Chondrocyte (in vitro differentiated cells): ENCODE data around the gene RAB38. TPM values are rescaled to one million over a fixed set of nuclear protein-coding genes. Genes with fewer than 3 reads are reported as not detected.

Source experiments
- DNase-seq: peaks from one replicate; pipeline ENCODE4 v3.0.0; 2021; ENCODE audit warnings: mixed read lengths, low spot score
- H3K27ac Mint-ChIP-seq: one replicate; pipeline ENCODE4 v1.8.0; 2021; ENCODE audit warnings: mild to moderate bottlenecking, moderate library complexity, mixed read lengths; ENCODE audit not compliant: unreplicated experiment
- H3K27me3 Mint-ChIP-seq: 2 replicates; pipeline ENCODE4 v1.8.0; 2021; ENCODE audit warnings: low read depth, mixed read lengths
- H3K36me3 Mint-ChIP-seq: 2 replicates; pipeline ENCODE4 v1.8.0; 2021; ENCODE audit warnings: low read depth, mixed read lengths
- H3K4me1 Mint-ChIP-seq: 2 replicates; pipeline ENCODE4 v1.8.0; 2021; ENCODE audit warnings: low read depth, mild to moderate bottlenecking, mixed read lengths
- H3K4me3 Mint-ChIP-seq: one replicate; pipeline ENCODE4 v1.8.0; 2021; ENCODE audit warnings: mild to moderate bottlenecking, moderate library complexity, mixed read lengths; ENCODE audit not compliant: unreplicated experiment
- H3K9me3 Mint-ChIP-seq: 2 replicates; pipeline ENCODE4 v1.8.0; 2021; ENCODE audit warnings: low read depth, mixed read lengths
- total RNA-seq: library from RNA; stranded (reverse); gene quantifications from 3 replicates; pipeline ENCODE4 v1.2.1, GENCODE V29; 2021
- TF ChIP-seq, protein P1 (sequence below): fragments of 200-600 bp; sonication (generic); IDR thresholded peaks from 2 replicates; pipeline ENCODE4 v1.5.0; 2021; ENCODE audit warnings: antibody characterized with exemption, mild to moderate bottlenecking, moderate library complexity

Gene RAB38
- total RNA-seq, 1 donor from 2014 or later: not detected

DNA sequence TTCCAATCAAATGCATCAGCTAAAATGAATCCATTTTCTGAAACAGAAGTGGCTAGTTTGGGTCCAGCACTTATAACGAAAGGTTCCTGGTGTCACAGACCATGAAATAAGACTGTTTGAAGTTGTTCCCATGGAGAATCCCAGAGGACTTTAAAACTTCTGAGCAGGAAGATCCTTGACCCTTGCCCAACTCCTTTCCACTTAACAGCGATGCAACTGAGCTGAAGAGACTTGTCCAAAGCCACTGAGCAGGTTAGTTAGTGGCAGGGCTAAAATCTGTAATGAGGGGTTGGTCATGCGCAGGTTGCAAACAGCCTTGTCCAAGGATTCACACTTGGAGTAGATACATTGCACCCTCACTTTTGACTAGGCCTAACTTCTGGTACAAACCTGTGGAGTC, 1.3 kb downstream of the RAB38 start:
- no peak overlapping the region for H3K27ac Mint-ChIP-seq
- DNase-seq: no peak
- H3K36me3 Mint-ChIP-seq: no peaks in the 10 kb centered on the region
- no peak overlapping the region for H3K4me3 Mint-ChIP-seq
- no peaks in the 10 kb centered on the region for H3K9me3 Mint-ChIP-seq
- H3K4me1 Mint-ChIP-seq: peaks cover 10% of the 10 kb centered on the region
- peaks cover 23% of the 10 kb centered on the region for H3K27me3 Mint-ChIP-seq
- TF ChIP-seq, protein P1, sequence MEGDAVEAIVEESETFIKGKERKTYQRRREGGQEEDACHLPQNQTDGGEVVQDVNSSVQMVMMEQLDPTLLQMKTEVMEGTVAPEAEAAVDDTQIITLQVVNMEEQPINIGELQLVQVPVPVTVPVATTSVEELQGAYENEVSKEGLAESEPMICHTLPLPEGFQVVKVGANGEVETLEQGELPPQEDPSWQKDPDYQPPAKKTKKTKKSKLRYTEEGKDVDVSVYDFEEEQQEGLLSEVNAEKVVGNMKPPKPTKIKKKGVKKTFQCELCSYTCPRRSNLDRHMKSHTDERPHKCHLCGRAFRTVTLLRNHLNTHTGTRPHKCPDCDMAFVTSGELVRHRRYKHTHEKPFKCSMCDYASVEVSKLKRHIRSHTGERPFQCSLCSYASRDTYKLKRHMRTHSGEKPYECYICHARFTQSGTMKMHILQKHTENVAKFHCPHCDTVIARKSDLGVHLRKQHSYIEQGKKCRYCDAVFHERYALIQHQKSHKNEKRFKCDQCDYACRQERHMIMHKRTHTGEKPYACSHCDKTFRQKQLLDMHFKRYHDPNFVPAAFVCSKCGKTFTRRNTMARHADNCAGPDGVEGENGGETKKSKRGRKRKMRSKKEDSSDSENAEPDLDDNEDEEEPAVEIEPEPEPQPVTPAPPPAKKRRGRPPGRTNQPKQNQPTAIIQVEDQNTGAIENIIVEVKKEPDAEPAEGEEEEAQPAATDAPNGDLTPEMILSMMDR: no peak

DNA sequence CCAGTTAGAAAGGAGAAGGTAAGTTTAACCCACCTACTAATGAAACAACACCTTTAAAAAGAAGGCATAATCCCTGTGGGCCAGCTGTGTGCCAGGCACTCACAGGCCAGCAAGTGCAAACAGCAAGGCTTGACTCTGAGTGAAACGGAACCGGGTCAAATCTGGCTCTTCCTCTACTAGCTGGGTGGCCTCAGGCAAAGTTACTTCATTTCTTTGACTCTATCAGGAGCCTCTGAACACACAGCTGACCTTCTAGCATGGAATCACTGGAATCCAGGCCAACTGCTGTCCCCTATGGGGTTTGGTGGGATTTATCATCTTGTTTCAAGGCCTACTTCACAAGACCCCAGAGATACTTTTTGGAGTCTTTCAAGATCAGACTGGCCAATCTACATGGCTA, 3.3 kb downstream of the RAB38 start:
- TF ChIP-seq, protein P1: no peak
- peaks cover 10% of the 10 kb centered on the region for H3K4me1 Mint-ChIP-seq
- peaks cover 18% of the 10 kb centered on the region for H3K27me3 Mint-ChIP-seq
- no peak for DNase-seq
- no peaks in the 10 kb centered on the region for H3K36me3 Mint-ChIP-seq
- H3K9me3 Mint-ChIP-seq: no peaks in the 10 kb centered on the region
- no peak overlapping the region for H3K4me3 Mint-ChIP-seq
- no peak overlapping the region for H3K27ac Mint-ChIP-seq

DNA sequence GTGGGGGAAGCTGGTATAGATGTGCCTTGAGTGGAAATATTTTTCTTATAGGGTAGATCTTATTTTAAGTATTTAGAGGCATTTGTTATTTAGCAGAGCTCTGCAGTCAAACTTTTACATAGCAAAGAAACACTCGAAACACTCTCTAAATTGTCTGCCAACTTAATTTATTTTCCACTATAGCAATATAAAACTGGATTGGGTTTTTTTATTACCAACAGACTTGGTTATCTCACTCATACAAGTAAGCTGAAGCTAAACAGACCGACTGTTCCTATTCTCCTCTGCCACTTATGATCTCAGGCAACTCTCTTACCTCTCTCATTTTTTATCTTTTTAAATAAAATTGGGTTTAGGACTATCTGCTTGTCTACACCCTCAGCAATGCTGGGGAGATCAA, 4.6 kb downstream of the RAB38 start:
- no peak overlapping the region for H3K4me3 Mint-ChIP-seq
- no peak for DNase-seq
- no peak overlapping the region for H3K27ac Mint-ChIP-seq
- peaks cover 18% of the 10 kb centered on the region for H3K27me3 Mint-ChIP-seq
- peaks cover 10% of the 10 kb centered on the region for H3K4me1 Mint-ChIP-seq
- H3K36me3 Mint-ChIP-seq: no peaks in the 10 kb centered on the region
- no peaks in the 10 kb centered on the region for H3K9me3 Mint-ChIP-seq
- TF ChIP-seq, protein P1: no peak

DNA sequence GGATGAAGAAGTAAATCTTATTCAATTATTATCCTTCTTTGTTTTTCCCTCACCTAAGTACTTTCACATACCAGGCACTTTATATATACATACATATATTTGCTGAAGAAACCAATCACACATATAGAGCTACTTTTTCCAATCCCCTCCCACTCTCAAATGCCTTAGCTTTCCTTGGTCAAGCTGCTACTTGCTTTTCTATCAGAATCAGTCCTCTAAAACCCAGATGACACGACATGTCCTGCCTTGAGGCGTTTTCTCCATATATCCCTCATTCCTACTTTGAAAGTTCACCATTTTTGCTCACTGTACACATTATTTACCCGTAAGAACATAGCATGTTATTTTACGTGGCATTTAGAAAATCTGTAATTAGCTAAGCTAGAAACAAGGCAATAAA, 5.4 kb downstream of the RAB38 start:
- no peak overlapping the region for H3K27ac Mint-ChIP-seq
- no peaks in the 10 kb centered on the region for H3K36me3 Mint-ChIP-seq
- H3K9me3 Mint-ChIP-seq: no peaks in the 10 kb centered on the region
- TF ChIP-seq, protein P1: no peak
- H3K4me3 Mint-ChIP-seq: no peak overlapping the region
- peaks cover 12% of the 10 kb centered on the region for H3K27me3 Mint-ChIP-seq
- no peak for DNase-seq
- H3K4me1 Mint-ChIP-seq: peaks cover 6% of the 10 kb centered on the region

DNA sequence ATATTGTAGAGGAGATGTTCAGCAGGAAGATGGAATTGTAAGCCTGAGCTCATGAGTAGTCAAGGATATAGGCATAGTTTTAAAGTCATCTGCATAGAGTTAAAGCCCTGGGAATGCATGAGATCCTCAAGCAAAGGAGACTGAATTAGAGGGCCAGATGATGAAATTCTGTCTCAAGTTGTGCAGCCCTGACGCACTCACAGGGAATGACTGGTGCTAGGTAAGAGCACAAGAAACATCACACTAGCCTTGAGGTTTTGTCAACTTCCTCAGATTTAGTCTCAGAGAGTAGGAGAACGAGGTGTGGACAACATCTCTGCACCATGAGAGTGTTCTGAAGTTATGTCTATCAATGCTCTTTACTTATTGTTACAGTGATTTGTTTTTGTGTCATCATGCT, 5.8 kb downstream of the RAB38 start:
- TF ChIP-seq, protein P1: no peak
- H3K36me3 Mint-ChIP-seq: no peaks in the 10 kb centered on the region
- H3K27me3 Mint-ChIP-seq: peaks cover 12% of the 10 kb centered on the region
- no peak overlapping the region for H3K4me3 Mint-ChIP-seq
- no peak overlapping the region for H3K27ac Mint-ChIP-seq
- peaks cover 2% of the 10 kb centered on the region for H3K4me1 Mint-ChIP-seq
- H3K9me3 Mint-ChIP-seq: no peaks in the 10 kb centered on the region
- DNase-seq: no peak
